HCT116 (cell line): ENCODE results near the gene TENT5A.

Source experiments
- EGR1 ChIP-seq: IDR thresholded peaks from 2 replicates; pipeline ENCODE4 v1.6.1; 2012; ENCODE audit warnings: low read depth
- ELF1 ChIP-seq: IDR thresholded peaks from 2 replicates; pipeline ENCODE4 v1.6.1; 2012; ENCODE audit warnings: low read depth, borderline replicate concordance
- EZH2 ChIP-seq: fragments of 200-600 bp; sonication (generic); IDR thresholded peaks from 2 replicates; pipeline ENCODE4 v1.6.1; 2017; ENCODE audit warnings: antibody characterized with exemption, mixed run types
- EZH2phosphoT487 ChIP-seq: fragments of 200-600 bp; IDR thresholded peaks from 2 replicates; pipeline ENCODE4 v1.6.1; 2018; ENCODE audit warnings: antibody characterized with exemption, borderline replicate concordance
- POLR2A ChIP-seq: IDR thresholded peaks from 2 replicates; pipeline ENCODE4 v1.7.0; 2011; ENCODE audit warnings: borderline replicate concordance; ENCODE audit not compliant: insufficient read depth, insufficient read length; ENCODE audit errors: extremely low read depth
- POLR2AphosphoS5 ChIP-seq: IDR thresholded peaks from 2 replicates; pipeline ENCODE4 v1.6.1; 2011; ENCODE audit warnings: mild to moderate bottlenecking, low read depth, low read length, moderate library complexity
- REST ChIP-seq: IDR thresholded peaks from 2 replicates; pipeline ENCODE4 v1.6.1; 2012; ENCODE audit warnings: low read depth
- SIN3A ChIP-seq: IDR thresholded peaks from 2 replicates; pipeline ENCODE4 v1.6.1; 2012; ENCODE audit warnings: low read depth
- TCF7L2 ChIP-seq: IDR thresholded peaks from 2 replicates; pipeline ENCODE4 v1.7.0; 2011; ENCODE audit warnings: borderline replicate concordance, inconsistent platforms; ENCODE audit not compliant: insufficient read depth, insufficient read length; ENCODE audit errors: extremely low read depth
- YY1 ChIP-seq: IDR thresholded peaks from 2 replicates; pipeline ENCODE4 v1.6.1; 2011; ENCODE audit warnings: low read length, low read depth, moderate library complexity, mild to moderate bottlenecking; ENCODE audit not compliant: insufficient replicate concordance; ENCODE audit errors: extremely low read depth
- ZNF274 ChIP-seq: fragments of 200-500 bp; sonication (Bioruptor generic); IDR thresholded peaks from 2 replicates; pipeline ENCODE4 v1.6.1; 2014; ENCODE audit warnings: mild to moderate bottlenecking, low read depth, low read length, inconsistent platforms
- TF ChIP-seq, protein P1 (sequence below): IDR thresholded peaks from 2 replicates; pipeline ENCODE4 v1.6.1; 2012
- TF ChIP-seq, protein P2 (sequence below), 3 experiments: fragments of 200-600 bp in 1 of 3; sonication (generic) in 1 of 3; IDR thresholded peaks in 2 of 3; conservative IDR thresholded peaks in 1 of 3; 2 replicates each; pipeline ENCODE4 v1.5.1; 2012 to 2017; ENCODE audit warnings: low read depth in 2 of 3, low read length in 2 of 3, antibody characterized with exemption in 1 of 3, borderline replicate concordance in 1 of 3, control low read depth in 1 of 3, mild to moderate bottlenecking in 1 of 3, mixed read lengths in 1 of 3, mixed run types in 1 of 3, moderate library complexity in 1 of 3; ENCODE audit not compliant: insufficient read depth in 1 of 3
- TF ChIP-seq, protein P3 (sequence below): IDR thresholded peaks from 2 replicates; pipeline ENCODE4 v1.6.1; 2012

DNA sequence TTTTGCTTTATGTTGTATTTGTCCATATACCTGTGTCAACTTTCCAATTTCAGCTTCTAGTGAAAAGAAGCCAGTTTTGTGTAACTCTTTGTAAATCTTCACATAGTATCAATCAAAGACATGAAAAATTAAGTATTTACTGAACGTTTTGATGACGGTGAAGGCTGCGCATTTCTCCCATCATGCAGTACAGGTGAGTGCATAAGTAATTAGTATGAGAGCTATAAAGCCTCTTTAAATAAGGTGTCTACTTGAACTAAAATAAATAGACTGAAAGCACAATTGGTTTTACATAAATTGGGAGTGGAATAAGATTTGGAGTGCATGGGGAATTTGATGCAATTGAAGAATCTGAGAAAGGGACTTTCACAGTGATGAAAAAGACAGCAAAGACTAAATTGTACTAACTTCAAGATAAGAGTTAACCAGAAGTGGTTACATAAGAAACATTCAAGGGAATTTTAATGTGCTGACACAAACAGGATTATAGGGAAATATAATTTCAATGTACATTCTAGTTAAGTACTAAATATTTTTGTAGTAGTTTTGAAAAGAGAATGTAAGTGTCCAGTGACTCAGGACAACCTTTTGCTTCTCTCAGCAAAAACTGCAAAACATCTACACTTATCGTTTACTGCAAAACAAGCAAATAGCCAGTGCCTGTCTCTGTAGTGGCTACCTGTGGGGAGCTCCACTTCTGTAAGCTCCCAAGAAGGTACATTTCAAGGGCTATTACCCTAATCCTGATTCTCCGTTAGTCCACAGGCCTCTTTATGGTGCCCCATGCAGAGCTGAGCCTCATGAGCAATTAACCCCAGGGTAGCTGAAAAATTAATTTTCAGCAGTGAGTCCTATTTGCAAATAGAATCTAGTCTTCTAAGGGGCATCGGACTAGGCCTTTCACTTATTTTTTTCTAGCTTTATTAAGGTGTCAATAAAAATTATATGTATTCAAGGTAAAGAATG, 13.0 kb downstream of the TENT5A start:
- TF ChIP-seq TCF7L2, result no peak
- TF ChIP-seq, protein P1, sequence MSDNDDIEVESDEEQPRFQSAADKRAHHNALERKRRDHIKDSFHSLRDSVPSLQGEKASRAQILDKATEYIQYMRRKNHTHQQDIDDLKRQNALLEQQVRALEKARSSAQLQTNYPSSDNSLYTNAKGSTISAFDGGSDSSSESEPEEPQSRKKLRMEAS, result no peak
- no peak for TF ChIP-seq POLR2AphosphoS5
- TF ChIP-seq, protein P2, sequence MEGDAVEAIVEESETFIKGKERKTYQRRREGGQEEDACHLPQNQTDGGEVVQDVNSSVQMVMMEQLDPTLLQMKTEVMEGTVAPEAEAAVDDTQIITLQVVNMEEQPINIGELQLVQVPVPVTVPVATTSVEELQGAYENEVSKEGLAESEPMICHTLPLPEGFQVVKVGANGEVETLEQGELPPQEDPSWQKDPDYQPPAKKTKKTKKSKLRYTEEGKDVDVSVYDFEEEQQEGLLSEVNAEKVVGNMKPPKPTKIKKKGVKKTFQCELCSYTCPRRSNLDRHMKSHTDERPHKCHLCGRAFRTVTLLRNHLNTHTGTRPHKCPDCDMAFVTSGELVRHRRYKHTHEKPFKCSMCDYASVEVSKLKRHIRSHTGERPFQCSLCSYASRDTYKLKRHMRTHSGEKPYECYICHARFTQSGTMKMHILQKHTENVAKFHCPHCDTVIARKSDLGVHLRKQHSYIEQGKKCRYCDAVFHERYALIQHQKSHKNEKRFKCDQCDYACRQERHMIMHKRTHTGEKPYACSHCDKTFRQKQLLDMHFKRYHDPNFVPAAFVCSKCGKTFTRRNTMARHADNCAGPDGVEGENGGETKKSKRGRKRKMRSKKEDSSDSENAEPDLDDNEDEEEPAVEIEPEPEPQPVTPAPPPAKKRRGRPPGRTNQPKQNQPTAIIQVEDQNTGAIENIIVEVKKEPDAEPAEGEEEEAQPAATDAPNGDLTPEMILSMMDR (IDR thresholded peaks at IDR 0.05 in 2 of 3, conservative IDR thresholded peaks at IDR 0.05 in 1 of 3; ENCODE audit: borderline replicate concordance in 1 of 3, insufficient read depth in 1 of 3, low read depth in 2 of 3, low read length in 2 of 3), result no peak
- TF ChIP-seq REST, result no peak
- no peak for TF ChIP-seq POLR2A
- TF ChIP-seq EZH2, result no peak
- no peak for TF ChIP-seq EGR1
- TF ChIP-seq ELF1, result no peak
- TF ChIP-seq, protein P3, sequence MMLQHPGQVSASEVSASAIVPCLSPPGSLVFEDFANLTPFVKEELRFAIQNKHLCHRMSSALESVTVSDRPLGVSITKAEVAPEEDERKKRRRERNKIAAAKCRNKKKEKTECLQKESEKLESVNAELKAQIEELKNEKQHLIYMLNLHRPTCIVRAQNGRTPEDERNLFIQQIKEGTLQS, result no peak
- TF ChIP-seq ZNF274, result no peak
- no peak for TF ChIP-seq EZH2phosphoT487
- TF ChIP-seq SIN3A, result no peak
- no peak for TF ChIP-seq YY1
